Body of pancreas (tissue), 4 donors: ENCODE measurements around the gene FNDC3B.

Source experiments
- CTCF ChIP-seq, 7 experiments: fragments of 450-650 bp in 4 of 7; fragments of 200-600 bp in 3 of 7; sonication (generic) in 3 of 7; IDR thresholded peaks; one replicate each; pipeline ENCODE4 v1.5.1; 2016 to 2019; ENCODE audit warnings: antibody characterized with exemption in 7 of 7
- POLR2A ChIP-seq, 3 donors: fragments of 450-650 bp; IDR thresholded peaks; one replicate each; pipeline ENCODE4 v1.6.1; 2016; ENCODE audit warnings: antibody characterized with exemption in 3 of 3, mild to moderate bottlenecking in 2 of 3

DNA sequence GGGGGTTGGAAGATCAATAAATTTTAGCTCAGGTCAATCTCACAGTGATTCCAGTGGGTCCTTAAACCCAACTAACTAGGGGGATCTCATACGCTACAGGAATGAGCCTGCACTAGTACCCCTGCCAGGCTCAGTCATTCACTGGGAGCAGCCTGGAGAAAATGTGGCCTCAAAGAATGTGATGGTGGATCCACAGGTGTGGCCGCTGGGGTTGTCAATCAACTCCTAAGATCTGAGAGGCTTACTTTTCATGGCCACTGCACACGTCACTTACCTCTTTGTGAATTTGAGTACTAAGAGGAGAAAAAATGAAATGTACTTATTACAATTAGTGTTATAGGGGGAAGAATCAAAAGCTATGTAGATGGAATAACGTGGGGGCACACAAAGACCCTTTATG, 17.5 kb upstream of the FNDC3B start:
- TF ChIP-seq CTCF (IDR thresholded peaks at IDR 0.05) (no peak), POLR2A (IDR thresholded peaks at IDR 0.05) (no peak)
